H1 (cell line): ENCODE measurements around the gene TNS2. TPM values are rescaled to one million over a fixed set of nuclear protein-coding genes. Genes with fewer than 3 reads are reported as not detected.

ENCODE experiments used
- CBX5 ChIP-seq: fragments of 300-800, 300-1000 bp; sonication (generic); IDR thresholded peaks from 2 replicates; pipeline ENCODE4 v1.7.1; 2016; ENCODE audit warnings: antibody characterized with exemption, low read length, low read depth
- CEBPB ChIP-seq: IDR thresholded peaks from 2 replicates; pipeline ENCODE4 v1.6.1; 2012; ENCODE audit warnings: low read depth, low read length
- RAD21 ChIP-seq, 2 experiments: IDR thresholded peaks in 1 of 2; conservative IDR thresholded peaks in 1 of 2; 2 replicates each; pipeline ENCODE4 v1.6.1; 2011; ENCODE audit warnings: low read depth in 2 of 2, low read length in 2 of 2, improper control_type of control experiment in 1 of 2, inconsistent platforms in 1 of 2, mild to moderate bottlenecking in 1 of 2, moderate library complexity in 1 of 2
- SIX5 ChIP-seq: IDR thresholded peaks from 2 replicates; pipeline ENCODE4 v1.6.1; 2011; ENCODE audit warnings: mild to moderate bottlenecking, low read depth, low read length
- polyA plus RNA-seq, 7 experiments: library from polyadenylated mRNA; depleted of rRNA in 3 of 7; stranded (reverse) in 5 of 7; unstranded in 2 of 7; fragments of >200 nt in 5 of 7; fragments of 200-250 nt in 2 of 7; gene quantifications; 1 replicate in 5 of 7; 2 replicates in 1 of 7; 4 replicates in 1 of 7; pipeline versions ENCODE4 v1.2.1 to v1.2.3, GENCODE V29; 2011 to 2013; ENCODE audit warnings: missing spikeins in 2 of 7, mixed read lengths in 2 of 7
- total RNA-seq: library from RNA; stranded (reverse); fragmentation: NEBNext Ultra II Directional; extraction: Animal tissue kit (Norgen Biotek cat#: 25700); gene quantifications from 2 replicates; pipeline ENCODE4 v1.2.1, GENCODE V29; 2021
- TF ChIP-seq, protein P1 (sequence below): IDR thresholded peaks from 2 replicates; pipeline ENCODE4 v1.6.1; 2012; ENCODE audit warnings: inconsistent platforms

The TNS2 gene
- total and polyA plus RNA-seq, 2 of the 8 experiments (the other 6 are each of a cell fraction or from before 2014, with no cell fraction given): 2.8 to 4.7 TPM

- no peak for TF ChIP-seq CBX5
- TF ChIP-seq RAD21 (IDR thresholded peaks at IDR 0.05 in 1 of 2, conservative IDR thresholded peaks at IDR 0.05 in 1 of 2; ENCODE audit: low read depth in 2 of 2, low read length in 2 of 2): no peak
- TF ChIP-seq, protein P1, sequence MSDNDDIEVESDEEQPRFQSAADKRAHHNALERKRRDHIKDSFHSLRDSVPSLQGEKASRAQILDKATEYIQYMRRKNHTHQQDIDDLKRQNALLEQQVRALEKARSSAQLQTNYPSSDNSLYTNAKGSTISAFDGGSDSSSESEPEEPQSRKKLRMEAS: no peak
- TF ChIP-seq SIX5: no peak
- TF ChIP-seq CEBPB: no peak
These were observed 35.2 kb upstream of the TNS2 start (continued) for GRCh38 chr12:53014709-53015108.
